Islet of Langerhans (tissue), 1 donor: ENCODE results near the gene PLAAT4.
"Not testable (repeated sequence)": the region's sequence is repeated elsewhere in the genome, so short reads cannot be mapped to it uniquely, and the experiment has no call there.

Experiments used
- FAIRE-seq: peaks from one replicate; lab custom pipeline; 2011; peaks lifted over from hg19 to GRCh38; lab: Jason Lieb, UNC

PLAAT4 gene

GRCh38 chr11:63511048-63511748 is 25.4 kb upstream of the PLAAT4 start:
- FAIRE-seq, result no peak

- FAIRE-seq, result no peak
These were observed 23.8 kb upstream of the PLAAT4 start for GRCh38 chr11:63512816-63513215.

GRCh38 chr11:63516109-63516508 is 20.5 kb upstream of the PLAAT4 start:
- no peak for FAIRE-seq

GRCh38 chr11:63517156-63517555 is 19.5 kb upstream of the PLAAT4 start:
- no peak for FAIRE-seq

- no peak for FAIRE-seq
These were observed 18.1 kb upstream of the PLAAT4 start for GRCh38 chr11:63518548-63518947.

GRCh38 chr11:63520606-63521170 is 15.9 kb upstream of the PLAAT4 start:
- FAIRE-seq, result no peak

GRCh38 chr11:63521896-63522295 is 14.7 kb upstream of the PLAAT4 start:
- no peak for FAIRE-seq

GRCh38 chr11:63523151-63523550 is 13.5 kb upstream of the PLAAT4 start:
- FAIRE-seq, result no peak

- FAIRE-seq, result no peak
These were observed 8.9 kb upstream of the PLAAT4 start for GRCh38 chr11:63527667-63528066.

GRCh38 chr11:63528156-63528555 is 8.5 kb upstream of the PLAAT4 start:
- FAIRE-seq, result not testable (repeated sequence)

GRCh38 chr11:63528729-63529278 is 7.8 kb upstream of the PLAAT4 start:
- not testable (repeated sequence) for FAIRE-seq

- not testable (repeated sequence) for FAIRE-seq
These were observed 7.2 kb upstream of the PLAAT4 start for GRCh38 chr11:63529373-63529772.

GRCh38 chr11:63530021-63530420 is 6.6 kb upstream of the PLAAT4 start:
- FAIRE-seq, result no peak

GRCh38 chr11:63531074-63531792 is 5.4 kb upstream of the PLAAT4 start:
- not testable (repeated sequence) for FAIRE-seq

GRCh38 chr11:63532117-63532516 is 4.5 kb upstream of the PLAAT4 start:
- FAIRE-seq, result no peak

- FAIRE-seq, result no peak
These were observed 3.7 kb upstream of the PLAAT4 start for GRCh38 chr11:63532799-63533475.

GRCh38 chr11:63534076-63534475 is 2.5 kb upstream of the PLAAT4 start:
- no peak for FAIRE-seq

- FAIRE-seq, result no peak
These were observed 1.6 kb upstream of the PLAAT4 start for GRCh38 chr11:63534895-63535461.

- FAIRE-seq, result no peak
These were observed 874 bp upstream of the PLAAT4 start for GRCh38 chr11:63535734-63536133.

- no peak for FAIRE-seq
These were observed 889 bp downstream of the PLAAT4 start for GRCh38 chr11:63537293-63538101.

GRCh38 chr11:63542506-63542905 is 5.9 kb downstream of the PLAAT4 start:
- not testable (repeated sequence) for FAIRE-seq
